K562 (cell line): ENCODE measurements around the gene LRRC41. TPM values are rescaled to one million over a fixed set of nuclear protein-coding genes. Genes with fewer than 3 reads are reported as not detected.
"Not testable (repeated sequence)": the region's sequence is repeated elsewhere in the genome, so short reads cannot be mapped to it uniquely, and the experiment has no call there.

Experiments used
- ATAC-seq: fragments of 200-7000 bp; cut with Tn5 transposase; 3 replicates; pipeline ENCODE4 v1.9.1; 2020; ENCODE audit warnings: moderate library complexity
- BruUV-seq: library from RNA; stranded (reverse); fragments of 400-500 nt; replicated peaks from 2 replicates; lab custom pipeline; 2021; lab: Mats Ljungman, UMichigan
- CTCF ChIA-PET: fragments of 300-600 bp; formaldehyde crosslinking; extraction: SDS; loops from one replicate; lab custom pipeline; 2021; ENCODE audit warnings: low intra/inter-chr PET ratio; lab: Yijun Ruan, JAX
- POLR2A ChIA-PET: fragments of 300-600, 350-650 bp; sonication (Branson Sonifier 250); formaldehyde crosslinking; extraction: SDS; loops from one replicate; lab custom pipeline; 2021; ENCODE audit warnings: antibody characterized with exemption, inconsistent platforms; lab: Yijun Ruan, JAX
- DNase-seq, 4 experiments: peaks; one replicate each; pipeline versions ENCODE4 v3.0.0 to v3.0.0-alpha.2; 2011 to 2018; ENCODE audit warnings: low spot score in 3 of 4, mixed read lengths in 3 of 4; ENCODE audit errors: extremely low read depth in 1 of 4
- FAIRE-seq: peaks from 2 replicates; lab custom pipeline; 2011; peaks lifted over from hg19 to GRCh38; lab: Jason Lieb, UNC
- H2AFZ ChIP-seq: 2 replicates; pipeline ENCODE4 v1.6.0; 2011; ENCODE audit warnings: low read depth, low read length, control low read depth, inconsistent platforms
- H3K27ac ChIP-seq: fragments of 200-600 bp; 3 replicates; pipeline ENCODE4 v1.8.0; 2011; ENCODE audit warnings: low read depth, mild to moderate bottlenecking, control low read depth, inconsistent platforms, low read length, moderate library complexity, mixed read lengths; ENCODE audit errors: extremely low read depth
- H3K27me3 ChIP-seq, 2 experiments: fragments of 300-600 bp in 1 of 2; 2 replicates in 1 of 2; 3 replicates in 1 of 2; pipeline versions ENCODE4 v1.6.0 to v1.8.0; 2011; ENCODE audit warnings: inconsistent platforms in 2 of 2, low read length in 2 of 2, mild to moderate bottlenecking in 1 of 2, mixed read lengths in 1 of 2, moderate library complexity in 1 of 2; ENCODE audit not compliant: control insufficient read depth in 2 of 2, insufficient read depth in 2 of 2
- H3K36me3 ChIP-seq: fragments of 300-600 bp; 3 replicates; pipeline ENCODE4 v1.8.0; 2011; ENCODE audit warnings: mild to moderate bottlenecking, low read length, inconsistent platforms; ENCODE audit not compliant: control insufficient read depth, insufficient read depth
- H3K4me1 ChIP-seq, 2 experiments: fragments of 200-600 bp in 1 of 2; replicated peaks in 1 of 2; 2 replicates in 1 of 2; 3 replicates in 1 of 2; pipeline versions ENCODE4 v1.5.1 to v1.8.0; 2011; ENCODE audit warnings: inconsistent platforms in 2 of 2, low read length in 2 of 2, mild to moderate bottlenecking in 1 of 2, mixed read lengths in 1 of 2, moderate library complexity in 1 of 2; ENCODE audit not compliant: control insufficient read depth in 2 of 2, insufficient read depth in 2 of 2
- H3K4me2 ChIP-seq: 2 replicates; pipeline ENCODE4 v1.6.1; 2011; ENCODE audit warnings: low read length, control low read depth, inconsistent platforms, mixed read lengths; ENCODE audit not compliant: insufficient read depth
- H3K4me3 ChIP-seq: fragments of 200-600 bp; sonication (generic), shearing (Covaris generic); 2 replicates; pipeline ENCODE4 v1.5.1; 2016; ENCODE audit warnings: control low read depth, inconsistent platforms
- H3K79me2 ChIP-seq: fragments of 200-600 bp; 3 replicates; pipeline ENCODE4 v1.8.0; 2011; ENCODE audit warnings: low read length, inconsistent platforms; ENCODE audit not compliant: control insufficient read depth, insufficient read depth
- H3K9ac ChIP-seq, 2 experiments: 2 replicates each; pipeline versions ENCODE4 v1.6.0 to v1.6.1; 2011; ENCODE audit warnings: low read depth in 2 of 2, low read length in 2 of 2, control low read depth in 1 of 2, inconsistent platforms in 1 of 2, mild to moderate bottlenecking in 1 of 2, mixed read lengths in 1 of 2; ENCODE audit not compliant: insufficient read depth in 1 of 2
- H3K9me1 ChIP-seq: one replicate; pipeline ENCODE4 v1.6.0; 2011; ENCODE audit warnings: inconsistent platforms, mild to moderate bottlenecking, low read length, moderate library complexity; ENCODE audit not compliant: control insufficient read depth, insufficient read depth
- H3K9me3 ChIP-seq: replicated peaks from 2 replicates; pipeline ENCODE4 v1.5.1; 2011; ENCODE audit warnings: low read depth, low read length, inconsistent platforms; ENCODE audit not compliant: control insufficient read depth, insufficient read depth
- H4K20me1 ChIP-seq: replicated peaks from 2 replicates; pipeline ENCODE4 v1.6.1; 2011; ENCODE audit warnings: low read length, inconsistent platforms, mixed read lengths; ENCODE audit not compliant: control insufficient read depth, insufficient read depth
- CREB3L1 ChIP-seq: fragments of 450-650 bp; IDR thresholded peaks from 2 replicates; pipeline ENCODE4 v1.6.1; 2014; ENCODE audit warnings: low read depth, mild to moderate bottlenecking, moderate library complexity, borderline replicate concordance
- CTBP1 ChIP-seq: fragments of 450-650 bp; IDR thresholded peaks from 2 replicates; pipeline ENCODE4 v1.6.1; 2016; ENCODE audit warnings: borderline replicate concordance
- DEAF1 ChIP-seq: fragments of 450-650 bp; formaldehyde crosslinking; IDR thresholded peaks from 2 replicates; pipeline ENCODE4 v1.4.0; 2020; ENCODE audit warnings: mild to moderate bottlenecking, moderate library complexity
- ETV1 ChIP-seq: fragments of 450-650 bp; conservative IDR thresholded peaks from 2 replicates; pipeline ENCODE4 v1.6.1; 2016; ENCODE audit warnings: missing genetic modification characterization, control low read depth, low read depth, missing compliant biosample characterization
- MAFG ChIP-seq: fragments of 450-650 bp; conservative IDR thresholded peaks from 2 replicates; pipeline ENCODE4 v1.6.1; 2016; ENCODE audit warnings: missing genetic modification characterization, missing compliant biosample characterization
- NFYB ChIP-seq: IDR thresholded peaks from 2 replicates; pipeline ENCODE4 v1.6.1; 2011; ENCODE audit warnings: mild to moderate bottlenecking, moderate library complexity; ENCODE audit not compliant: insufficient read length; ENCODE audit errors: extremely low read depth
- RAD21 ChIP-seq, 2 experiments: fragments of 250-450 bp in 1 of 2; fragments of 450-650 bp in 1 of 2; sonication (Bioruptor Pico) in 1 of 2; formaldehyde crosslinking in 1 of 2; IDR thresholded peaks in 1 of 2; conservative IDR thresholded peaks in 1 of 2; 2 replicates each; pipeline versions ENCODE4 v1.4.0 to v1.8.0; 2020 to 2022; ENCODE audit warnings: mild to moderate bottlenecking in 2 of 2, moderate library complexity in 1 of 2
- RFX1 ChIP-seq: fragments of 450-650 bp; IDR thresholded peaks from 2 replicates; pipeline ENCODE4 v1.6.1; 2016; ENCODE audit warnings: mild to moderate bottlenecking, moderate library complexity
- SOX6 ChIP-seq: fragments of 450-650 bp; IDR thresholded peaks from 2 replicates; pipeline ENCODE4 v1.6.1; 2014; ENCODE audit warnings: mild to moderate bottlenecking
- ZNF699 ChIP-seq: fragments of 250-450 bp; sonication (Bioruptor Pico); IDR thresholded peaks from 2 replicates; pipeline ENCODE4 v1.8.0; 2021; ENCODE audit warnings: mild to moderate bottlenecking, moderate library complexity; ENCODE audit not compliant: insufficient replicate concordance
- WGBS: fragments of 100-300 bp; shearing (Covaris generic); methylation state at CpG from one replicate; pipeline ENCODE4 v1.1.6; 2016; ENCODE audit warnings: low coverage, mixed read lengths; ENCODE audit not compliant: insufficient coverage; ENCODE audit errors: missing lambda C conversion rate; 5-methylcytosine and 5-hydroxymethylcytosine counted together
- in situ Hi-C: fragments of 300-500 bp; cut with MboI; formaldehyde crosslinking; loops from 4 replicates; pipeline ENCODE4 v1.15.0; 2018; ENCODE audit warnings: inconsistent platforms, mixed read lengths
- intact Hi-C: fragments of 100-400 bp; cut with micrococcal nuclease; formaldehyde crosslinking; loops from 2 replicates; pipeline ENCODE4 v1.14.2; 2022
- polyA plus RNA-seq, 8 experiments: library from polyadenylated mRNA; depleted of rRNA in 4 of 8; stranded (reverse) in 5 of 8; unstranded in 3 of 8; fragments of >200 nt; fragmentation: Nextera tagmentation in 2 of 8; fragmentation: Illumina TruSeq in 1 of 8; extraction: Ambion mirVana in 2 of 8; extraction: Trizol in 1 of 8; gene quantifications; 2 replicates each; pipeline versions ENCODE4 v1.2.1 to v1.2.3, GENCODE V29; 2011 to 2014; ENCODE audit warnings: inconsistent platforms in 1 of 8, missing spikeins in 1 of 8
- total RNA-seq, 7 experiments: library from RNA; depleted of rRNA in 6 of 7; stranded (reverse); fragments of >200 nt in 6 of 7; fragmentation: Illumina TruSeq in 2 of 7; extraction: Trizol in 2 of 7; gene quantifications; 2 replicates each; pipeline versions ENCODE4 v1.2.1 to v1.2.3, GENCODE V29; 2011 to 2021; ENCODE audit warnings: low replicate concordance in 1 of 7

LRRC41 gene
- total and polyA plus RNA-seq, 9 of the 15 experiments (the other 6 are each of a cell fraction or from before 2014, with no cell fraction given), result 10.5 to 64.7 (median 44.2) TPM

GRCh38 chr1:46333300-46334029 is 30.0 kb upstream of the LRRC41 start (continued):
- no peak for TF ChIP-seq NFYB
- TF ChIP-seq ZNF699 (CRISPR knock-in tag), result no peak
- peak; percentile 73 to 86 for TF ChIP-seq RAD21 (CRISPR knock-in tag; conservative IDR thresholded peaks at IDR 0.05 in 1 of 2, IDR thresholded peaks at IDR 0.05 in 1 of 2)
- TF ChIP-seq MAFG (tag), result no peak
- TF ChIP-seq CTBP1, result peak; percentile 57
- peak; percentile 43; the same call in 1 of the 2 replicates for TF ChIP-seq DEAF1 (CRISPR knock-in tag)
- no peak for TF ChIP-seq SOX6
- TF ChIP-seq RFX1, result peak; percentile 81
- TF ChIP-seq ETV1 (tag), result peak; percentile 53; the same call in 1 of the 2 replicates
- TF ChIP-seq CREB3L1, result no peak

GRCh38 chr1:46331786-46332540 is 28.5 kb upstream of the LRRC41 start:
- H4K20me1 ChIP-seq, H3K79me2 ChIP-seq, CTCF ChIA-PET, in situ Hi-C loops, H3K27me3 ChIP-seq, BruUV-seq, H3K9me3 ChIP-seq, H3K4me2 ChIP-seq, H2AFZ ChIP-seq, H3K36me3 ChIP-seq, FAIRE-seq, ATAC-seq, H3K4me1 ChIP-seq, H3K27ac ChIP-seq, H3K9me1 ChIP-seq, H3K4me3 ChIP-seq, DNase-seq: not testable (repeated sequence)
- H3K9ac ChIP-seq, result peak overlapping the region in 1 of 2 experiments; percentile 2; a peak in 2 of 4 replicates
- POLR2A ChIA-PET, result interaction anchor here (2.7 kb wide), 1 partner anchor 14 kb away, joined by 19 read pairs; no protein-coding TSS in a partner anchor
- intact Hi-C loops, result loop anchor here (2.0 to 5.0 kb wide), 2 partner anchors 75 to 197 kb away; no protein-coding TSS in a partner anchor
- 78% methylated on average over 24 of the region's 24 CpGs for WGBS
